GM21576 (cell line): ENCODE measurements around the gene ERVFRD-1.

Source experiments
- ATAC-seq: cut with Tn5 transposase; IDR thresholded peaks from one replicate; pipeline ENCODE4 v1.9.1; 2021; ENCODE audit warnings: mild to moderate bottlenecking, moderate library complexity; ENCODE audit not compliant: unreplicated experiment

Gene ERVFRD-1

GRCh38 chr6:11055127-11055627, 56.3 kb downstream of the ERVFRD-1 start:
- no peak for ATAC-seq

GRCh38 chr6:11054722-11055121, 56.8 kb downstream of the ERVFRD-1 start:
- ATAC-seq: no peak

- ATAC-seq: no peak
Observed at GRCh38 chr6:11053307-11053706, 58.2 kb downstream of the ERVFRD-1 start.
